Measurements from ENCODE around the gene RFC5. TPM values are rescaled to one million over a fixed set of nuclear protein-coding genes. Genes with fewer than 3 reads are reported as not detected.

Gene RFC5
- total RNA-seq, 4 donors from 2014 or later = 7.3 to 13.5 (median 9.0) TPM

- no peak overlapping the region for H3K4me3 ChIP-seq
- TF ChIP-seq EP300 (IDR thresholded peaks at IDR 0.05) (no peak), POLR2A (IDR thresholded peaks at IDR 0.05) (no peak), POLR2AphosphoS5 (IDR thresholded peaks at IDR 0.05) (no peak)
- TF ChIP-seq, protein P1, sequence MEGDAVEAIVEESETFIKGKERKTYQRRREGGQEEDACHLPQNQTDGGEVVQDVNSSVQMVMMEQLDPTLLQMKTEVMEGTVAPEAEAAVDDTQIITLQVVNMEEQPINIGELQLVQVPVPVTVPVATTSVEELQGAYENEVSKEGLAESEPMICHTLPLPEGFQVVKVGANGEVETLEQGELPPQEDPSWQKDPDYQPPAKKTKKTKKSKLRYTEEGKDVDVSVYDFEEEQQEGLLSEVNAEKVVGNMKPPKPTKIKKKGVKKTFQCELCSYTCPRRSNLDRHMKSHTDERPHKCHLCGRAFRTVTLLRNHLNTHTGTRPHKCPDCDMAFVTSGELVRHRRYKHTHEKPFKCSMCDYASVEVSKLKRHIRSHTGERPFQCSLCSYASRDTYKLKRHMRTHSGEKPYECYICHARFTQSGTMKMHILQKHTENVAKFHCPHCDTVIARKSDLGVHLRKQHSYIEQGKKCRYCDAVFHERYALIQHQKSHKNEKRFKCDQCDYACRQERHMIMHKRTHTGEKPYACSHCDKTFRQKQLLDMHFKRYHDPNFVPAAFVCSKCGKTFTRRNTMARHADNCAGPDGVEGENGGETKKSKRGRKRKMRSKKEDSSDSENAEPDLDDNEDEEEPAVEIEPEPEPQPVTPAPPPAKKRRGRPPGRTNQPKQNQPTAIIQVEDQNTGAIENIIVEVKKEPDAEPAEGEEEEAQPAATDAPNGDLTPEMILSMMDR (IDR thresholded peaks at IDR 0.05) = no peak
- H3K4me1 ChIP-seq = no peaks in the 10 kb centered on the region
- no peak for ATAC-seq
- no peaks in the 10 kb centered on the region for H3K36me3 ChIP-seq
- 90 to 100% methylated on average over 1 of the region's 1 CpG for WGBS, 2 donors (ENCODE audit: low coverage in 1 of 2)
- H3K27me3 ChIP-seq = peaks cover 37% of the 10 kb centered on the region
- peaks cover 0 to 7% (median 0%) of the 10 kb centered on the region in 3 donors for H3K9me3 ChIP-seq
- H3K27ac ChIP-seq = no peak overlapping the region
Observed at GRCh38 chr12:117977373-117977772, 39.1 kb upstream of the RFC5 start.

- no peak overlapping the region for H3K27ac ChIP-seq
- ATAC-seq = no peak
- no peaks in the 10 kb centered on the region for H3K4me1 ChIP-seq
- WGBS, 2 donors (ENCODE audit: low coverage in 1 of 2) = 79 to 91% methylated on average over 3 to 4 of the region's 4 CpGs
- TF ChIP-seq POLR2AphosphoS5 (IDR thresholded peaks at IDR 0.05) = no peak
- TF ChIP-seq POLR2A (IDR thresholded peaks at IDR 0.05) = no peak
- no peak for TF ChIP-seq EP300 (IDR thresholded peaks at IDR 0.05)
- TF ChIP-seq, protein P1 (IDR thresholded peaks at IDR 0.05) = no peak
- no peaks in the 10 kb centered on the region for H3K9me3 ChIP-seq
- H3K27me3 ChIP-seq = peaks cover 25% of the 10 kb centered on the region
- H3K4me3 ChIP-seq = no peak overlapping the region
- no peaks in the 10 kb centered on the region for H3K36me3 ChIP-seq
Observed at GRCh38 chr12:117980616-117981015, 35.9 kb upstream of the RFC5 start.

DNA sequence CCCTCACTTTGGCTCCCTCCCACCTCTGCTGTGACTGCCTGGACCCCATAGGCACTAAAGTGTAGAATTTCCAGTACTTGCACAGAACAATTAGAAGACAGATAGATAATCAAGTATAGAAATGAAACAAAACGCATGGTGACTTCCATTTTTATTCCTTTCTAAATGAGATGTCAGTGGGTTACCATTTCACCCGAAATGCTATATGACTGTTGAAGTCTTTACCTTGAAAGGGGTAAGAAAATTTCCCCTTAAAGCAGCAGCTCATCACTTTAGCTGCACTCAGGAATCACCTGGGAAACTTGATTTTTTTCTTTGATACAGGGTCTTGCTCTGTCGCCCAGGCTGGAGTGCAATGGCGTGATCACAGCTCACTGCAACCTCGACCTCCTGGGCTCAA, 35.2 kb upstream of the RFC5 start:
- Histone ChIP-seq H3K4me3 (no peak overlapping the region), H3K36me3 (no peaks in the 10 kb centered on the region), H3K4me1 (no peaks in the 10 kb centered on the region), H3K9me3 (no peaks in the 10 kb centered on the region), H3K27me3 (peaks cover 29% of the 10 kb centered on the region), H3K27ac (no peak overlapping the region)
- WGBS, 2 donors (ENCODE audit: low coverage in 1 of 2) = 71 to 89% methylated on average over 4 to 5 of the region's 5 CpGs
- no peak for ATAC-seq
- TF ChIP-seq POLR2AphosphoS5 (IDR thresholded peaks at IDR 0.05) = no peak
- no peak for TF ChIP-seq POLR2A (IDR thresholded peaks at IDR 0.05)
- TF ChIP-seq, protein P1 (IDR thresholded peaks at IDR 0.05) = no peak
- no peak for TF ChIP-seq EP300 (IDR thresholded peaks at IDR 0.05)

DNA sequence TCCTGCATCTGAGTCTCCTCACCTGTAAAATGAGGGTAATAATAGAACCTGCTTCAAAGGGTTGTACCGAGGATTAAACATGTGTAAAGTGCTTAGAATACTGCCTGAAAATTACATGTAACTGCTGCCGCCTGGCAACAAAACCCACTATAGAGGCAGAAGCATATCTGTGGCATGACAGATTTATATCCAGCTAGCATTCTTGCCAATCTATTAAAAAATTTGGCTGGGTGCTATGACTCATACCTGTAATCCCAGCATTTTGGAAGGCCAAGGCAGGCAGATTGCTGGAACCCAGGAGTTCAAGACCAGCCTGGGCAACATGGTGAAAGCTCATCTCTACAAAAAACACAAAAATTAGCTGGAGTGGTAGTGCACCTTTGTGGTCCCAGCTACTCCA, 31.3 kb upstream of the RFC5 start:
- no peak overlapping the region for H3K27ac ChIP-seq

More for the DNA sequence above, 31.3 kb upstream of the RFC5 start:
- H3K36me3 ChIP-seq = no peaks in the 10 kb centered on the region
- peaks cover 23% of the 10 kb centered on the region for H3K27me3 ChIP-seq
- TF ChIP-seq, protein P1 (IDR thresholded peaks at IDR 0.05) = no peak
- no peak for TF ChIP-seq EP300 (IDR thresholded peaks at IDR 0.05)
- H3K4me3 ChIP-seq = no peak overlapping the region
- no peaks in the 10 kb centered on the region for H3K9me3 ChIP-seq
- no peaks in the 10 kb centered on the region for H3K4me1 ChIP-seq
- no peak for ATAC-seq
- WGBS, 2 donors (ENCODE audit: low coverage in 1 of 2) = 95% methylated on average over 2 of the region's 2 CpGs; no CpG with 5 or more reads in 1 of the 2 donors

Measured in gastroesophageal sphincter (tissue), 4 donors.